CD4-positive, alpha-beta T cell treated with Interleukin-4 for 4 hours (primary cell): Measurements from ENCODE around the gene ISY1.
A peak's percentile ranks its signal among the peaks of the same experiment; 100 is the strongest.
"Not testable (repeated sequence)": the region's sequence is repeated elsewhere in the genome, so short reads cannot be mapped to it uniquely, and the experiment has no call there.

Experiments
- DNase-seq: peaks from one replicate; pipeline ENCODE4 v3.0.0-alpha.2; 2020

Gene ISY1

DNA sequence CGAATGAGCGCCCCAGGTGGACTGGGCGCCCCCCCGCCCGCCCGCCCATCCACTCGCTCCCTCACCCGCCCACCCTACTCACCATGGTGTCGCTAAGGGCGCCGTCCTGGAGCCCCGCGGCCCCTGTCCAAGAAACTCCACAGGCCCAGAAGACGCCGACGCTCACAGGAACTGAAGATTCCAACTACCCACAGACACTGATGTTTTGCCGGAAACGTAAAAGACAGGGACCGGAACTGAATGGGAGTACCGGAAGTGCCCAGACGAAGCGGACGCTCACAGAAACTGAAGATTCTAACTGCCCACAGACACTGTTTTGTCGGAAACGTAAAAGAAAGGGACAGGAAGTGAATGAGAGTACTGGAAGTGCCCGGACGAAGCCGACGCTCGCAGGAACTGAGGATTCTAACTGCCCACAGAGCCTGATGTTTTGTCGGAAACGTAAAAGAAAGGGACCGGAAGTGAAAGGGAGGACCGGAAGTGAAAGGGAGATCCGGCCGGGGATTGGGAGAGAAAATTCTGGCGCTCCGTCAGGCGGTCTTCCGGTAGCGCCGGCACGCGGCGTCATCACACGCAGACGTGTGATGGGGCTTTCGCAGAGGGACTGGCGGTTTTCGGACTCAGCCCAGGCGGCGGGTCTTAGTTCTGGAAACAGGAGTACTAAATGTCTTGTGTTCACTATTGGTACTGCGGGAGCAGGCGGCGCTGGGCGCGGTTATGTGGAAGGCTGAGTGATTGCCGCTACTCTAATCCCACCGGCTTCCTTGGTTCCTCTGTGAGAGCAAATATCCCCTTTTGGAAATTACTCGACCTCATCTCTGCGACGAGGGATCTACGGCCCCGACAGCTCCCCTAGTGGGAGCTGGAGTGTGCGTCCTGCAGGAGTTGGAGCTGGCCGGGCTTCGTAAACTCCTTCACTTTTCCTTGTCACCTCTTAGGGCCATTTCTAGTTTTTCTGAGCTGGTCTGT, at the start of gene ISY1:
ISY1 (minus strand) TSS at position 173 of the 969 bp plus-strand sequence; CDS start at position 85, 88 bp downstream.
- DNase-seq = peak; percentile 94

DNA sequence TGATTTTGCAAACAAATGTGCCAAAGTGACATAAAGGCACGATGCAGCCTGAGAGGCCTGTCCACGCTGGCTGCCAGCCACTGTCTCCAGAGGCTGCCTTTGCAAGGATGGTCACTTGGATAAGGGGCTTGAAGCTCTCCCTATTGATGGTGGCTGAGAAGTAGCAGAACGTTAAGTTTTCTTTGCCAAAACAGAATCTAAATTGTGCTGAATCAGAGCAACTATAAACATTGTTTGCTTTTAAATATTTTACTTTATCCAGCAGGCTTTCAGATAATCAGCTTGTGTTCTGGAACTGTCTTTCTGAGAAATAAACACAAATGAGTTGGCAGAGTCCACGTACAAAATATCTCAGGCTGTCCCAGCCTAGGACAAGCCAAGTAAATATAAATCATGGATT, 46.6 kb upstream of the ISY1 start:
- no peak for DNase-seq

DNA sequence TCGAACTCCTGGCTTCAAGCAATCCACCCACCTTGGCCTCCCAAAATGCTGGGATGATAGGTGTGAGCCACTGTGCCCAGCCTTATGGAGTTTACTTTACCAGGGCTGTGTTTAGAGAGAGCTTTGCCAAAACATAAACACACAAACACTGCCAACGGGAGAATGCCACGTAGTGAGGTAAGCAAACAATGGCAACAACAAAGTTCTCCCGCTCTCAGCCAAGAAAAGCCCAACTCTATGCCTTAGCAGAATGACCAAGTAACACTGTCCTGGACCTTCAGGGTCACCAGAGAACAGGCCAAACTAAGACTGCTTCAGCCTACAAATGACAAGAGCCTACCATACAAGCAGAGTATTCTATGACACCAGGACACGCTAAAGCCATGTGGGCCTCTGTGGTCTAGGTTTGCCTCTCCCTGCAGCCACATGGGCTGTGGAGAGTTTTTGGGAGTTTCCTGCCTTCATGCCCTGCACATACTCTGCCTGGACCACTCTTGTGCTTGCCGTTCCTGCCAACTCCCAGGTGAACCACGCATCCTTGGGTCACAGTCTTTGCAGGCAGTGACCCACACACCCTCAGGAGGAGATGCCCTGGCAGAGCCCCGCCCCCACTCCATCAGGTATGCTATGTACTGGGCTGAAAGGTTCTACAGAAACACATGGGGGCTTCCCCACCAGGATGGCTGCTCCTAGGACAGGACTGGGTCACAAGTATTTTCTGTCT, 44.4 kb upstream of the ISY1 start:
- DNase-seq = no peak

DNA sequence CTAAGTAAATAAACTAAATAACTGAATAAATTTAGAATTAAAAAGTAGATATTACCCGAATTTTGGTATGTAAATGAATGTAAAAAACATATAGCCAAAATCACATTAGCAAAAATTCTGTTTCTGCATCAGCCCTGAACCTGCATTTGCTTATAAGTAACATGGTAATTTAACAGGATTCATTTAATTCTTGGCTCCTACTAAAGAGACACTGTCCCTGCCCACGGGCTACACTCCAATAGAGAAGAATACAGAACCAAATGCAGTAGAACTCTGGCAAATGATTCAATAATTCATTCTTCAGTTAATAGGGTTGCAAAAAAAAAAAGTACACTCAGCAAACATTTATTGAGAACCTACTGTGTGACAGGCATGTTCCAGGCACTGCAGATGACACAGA, 43.6 kb upstream of the ISY1 start:
- no peak for DNase-seq

DNA sequence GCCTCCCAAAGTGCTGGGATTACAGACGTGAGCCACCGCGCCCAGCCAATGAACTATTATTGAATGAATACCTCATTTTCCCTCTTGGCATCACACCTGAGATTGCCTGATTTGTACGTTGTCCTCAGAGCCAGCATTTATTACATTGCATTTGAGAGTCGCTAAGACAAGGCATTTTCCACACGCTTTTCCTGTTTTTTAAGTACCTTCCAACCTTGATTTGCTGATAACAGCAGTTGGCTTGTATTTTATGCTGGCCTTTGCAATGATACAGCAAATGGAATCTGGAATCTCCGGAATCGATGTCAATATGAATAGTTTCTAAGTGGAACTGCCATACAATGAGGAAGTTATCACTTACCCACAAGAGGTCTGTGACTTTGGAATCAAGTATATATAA, 38.5 kb upstream of the ISY1 start:
- no peak for DNase-seq

DNA sequence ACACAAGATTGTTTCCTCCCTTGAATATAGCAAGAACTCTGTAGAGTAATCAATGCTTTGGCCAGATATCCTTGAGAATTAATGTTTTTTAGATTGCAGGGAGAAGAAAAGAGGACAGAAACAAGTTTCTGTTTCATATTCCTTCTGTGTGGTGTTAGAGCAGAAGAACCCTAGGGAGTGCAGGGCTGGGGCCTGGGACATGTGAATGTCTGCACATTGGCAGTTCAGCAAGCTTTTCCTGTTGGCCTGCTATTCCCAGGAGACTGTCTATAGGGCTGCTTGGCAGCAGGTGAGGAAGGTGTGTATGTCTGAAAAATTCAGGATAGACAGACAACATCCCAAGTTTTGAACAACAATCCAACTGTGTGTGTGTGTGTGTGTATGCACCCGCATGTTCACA, 36.5 kb upstream of the ISY1 start:
- DNase-seq = no peak

DNA sequence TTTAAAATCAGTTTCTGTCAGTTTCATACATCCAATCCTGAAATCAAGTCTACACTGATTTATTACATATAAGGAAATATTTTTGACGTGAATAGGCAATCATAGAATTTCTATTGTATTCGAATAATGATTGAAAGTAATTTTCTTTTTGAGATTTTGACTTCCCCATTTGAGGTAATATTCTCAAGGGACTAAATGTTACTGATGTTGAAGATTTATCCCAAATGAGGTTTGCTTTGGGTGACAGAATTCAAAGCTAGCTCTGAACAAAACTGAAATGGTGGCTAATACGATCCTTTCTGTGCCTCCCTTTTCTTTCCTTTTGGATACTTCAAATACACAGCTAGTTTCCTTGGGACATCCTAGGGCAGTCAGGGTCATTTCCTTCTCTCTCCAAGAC, 35.7 kb upstream of the ISY1 start:
- no peak for DNase-seq

DNA sequence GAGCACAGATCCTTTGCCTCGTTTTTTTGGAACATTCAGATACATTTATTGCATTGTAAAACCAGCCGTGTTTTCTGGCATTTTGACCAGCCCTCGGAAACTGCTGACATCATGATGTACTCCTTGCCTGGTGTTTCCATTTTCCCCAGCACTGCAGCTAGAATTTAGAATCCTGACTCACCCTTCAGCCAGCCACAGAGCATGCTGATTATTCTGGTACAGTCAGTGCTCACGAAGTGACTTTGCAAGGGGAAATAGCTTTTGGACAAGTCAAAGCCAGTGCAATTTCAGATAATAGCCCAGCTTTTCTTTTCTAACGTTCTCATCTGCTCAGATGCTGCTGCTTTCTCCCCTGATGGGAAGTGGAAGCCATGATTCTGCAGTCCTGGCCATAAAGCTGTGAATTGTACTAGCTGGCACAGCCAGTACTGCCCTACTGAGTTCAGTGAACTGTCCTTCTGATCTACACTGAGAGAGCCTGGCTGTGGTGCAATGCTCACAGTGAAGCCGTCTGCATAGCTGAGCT, 34.9 kb upstream of the ISY1 start:
- no peak for DNase-seq

DNA sequence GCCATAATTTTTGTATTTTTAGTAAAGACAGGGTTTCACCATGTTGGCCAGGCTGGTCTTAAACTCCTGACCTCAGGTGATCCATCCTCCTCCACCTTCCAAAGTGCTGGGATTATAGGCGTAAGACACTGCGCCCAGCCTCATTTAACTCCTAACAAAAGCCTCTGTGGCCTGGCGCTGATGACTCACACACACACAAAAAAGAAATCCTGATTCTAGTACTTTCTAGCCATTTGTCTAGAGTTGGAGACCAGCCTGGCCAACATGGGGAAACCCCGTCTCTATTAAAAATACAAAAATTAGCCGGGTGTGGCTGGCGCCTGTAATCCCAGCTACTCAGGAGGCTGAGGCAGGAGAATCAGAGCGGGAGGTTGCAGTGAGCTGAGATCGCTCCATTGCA, 28.9 kb upstream of the ISY1 start:
- DNase-seq = not testable (repeated sequence)

DNA sequence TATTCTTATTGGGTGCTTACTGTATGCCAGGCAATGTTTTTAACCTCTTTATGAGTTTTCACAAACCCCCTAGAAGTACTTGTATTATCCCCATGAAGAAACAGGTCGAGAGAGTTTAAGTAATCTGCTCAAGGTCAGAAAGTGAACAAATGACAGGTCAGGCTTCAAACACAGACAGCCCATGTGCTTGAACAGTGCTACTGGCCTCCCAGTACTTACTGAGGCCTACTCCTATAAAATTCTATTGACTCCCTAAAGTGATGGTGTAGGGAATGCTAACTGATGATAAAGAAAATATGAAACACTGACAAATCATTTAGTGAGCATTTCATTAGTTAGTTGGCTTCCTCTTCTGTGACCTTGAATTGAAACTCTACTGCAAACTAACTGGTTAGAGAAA, 27.0 kb upstream of the ISY1 start:
- no peak for DNase-seq

DNA sequence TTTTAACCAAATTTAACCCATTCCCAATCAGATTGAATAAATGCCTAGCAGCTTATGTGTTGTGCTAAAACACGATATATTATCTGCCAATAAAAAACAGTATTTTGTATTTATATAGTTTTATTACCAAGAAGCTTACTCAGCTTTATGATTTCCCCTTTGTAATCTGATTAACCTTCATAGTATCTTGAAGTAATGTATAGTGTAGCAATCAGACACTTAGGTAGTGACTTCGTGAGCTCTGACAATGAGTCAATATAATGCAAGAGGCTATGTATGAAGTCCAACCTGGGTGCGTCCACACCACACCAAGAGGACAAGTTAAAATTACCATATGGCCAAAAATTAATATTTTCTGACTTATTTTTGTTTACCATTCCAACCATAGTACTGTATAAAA, 24.9 kb upstream of the ISY1 start:
- DNase-seq = no peak

DNA sequence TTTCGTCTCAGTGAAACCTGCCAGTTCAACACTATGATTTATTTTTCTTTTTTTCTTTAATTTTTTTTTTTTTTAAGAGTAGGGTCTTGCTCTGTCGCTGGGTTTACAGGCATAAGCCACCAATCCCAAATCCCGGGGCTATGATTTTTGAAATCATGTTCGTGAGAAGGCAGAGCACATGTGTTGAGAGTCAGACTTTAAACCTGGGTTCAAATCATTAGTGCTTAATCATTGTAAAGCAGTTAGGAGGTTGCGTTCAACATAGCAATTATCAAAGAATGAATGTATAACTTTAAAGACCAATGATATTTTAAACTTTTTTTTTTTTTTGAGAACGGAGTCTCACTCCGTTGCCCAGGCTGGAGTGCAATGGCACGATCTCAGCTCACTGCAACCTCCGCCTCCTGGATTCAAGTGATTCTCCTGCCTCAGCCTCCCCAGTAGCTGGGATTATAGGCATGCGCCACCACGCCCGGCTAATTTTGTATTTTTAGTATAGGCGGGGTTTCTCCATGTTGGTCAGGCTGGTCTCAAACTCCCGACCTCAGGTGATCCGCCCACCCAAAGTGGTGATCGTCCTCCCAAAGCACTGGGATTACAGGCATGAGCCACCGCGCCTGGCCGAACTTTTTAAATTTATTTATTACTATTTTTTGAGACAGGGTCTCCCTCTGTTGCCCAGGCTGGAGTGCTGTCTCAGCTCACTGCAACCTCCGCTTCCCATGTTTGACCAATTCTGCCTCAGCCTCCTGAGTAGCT, 24.1 kb upstream of the ISY1 start:
- not testable (repeated sequence) for DNase-seq

DNA sequence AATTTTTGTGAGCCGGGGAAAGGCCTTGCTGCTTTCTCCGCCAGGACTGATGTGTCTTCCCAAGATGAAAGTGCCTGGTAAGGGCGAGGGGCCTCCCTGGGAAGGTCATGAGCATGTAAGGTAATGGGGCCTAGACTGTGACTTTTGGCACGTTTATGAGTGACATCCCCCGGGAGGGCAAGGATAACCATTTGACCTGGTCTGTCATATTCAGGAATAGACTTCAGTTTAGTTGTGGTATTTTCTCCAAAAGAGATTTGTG, 23.5 kb upstream of the ISY1 start:
- no peak for DNase-seq

DNA sequence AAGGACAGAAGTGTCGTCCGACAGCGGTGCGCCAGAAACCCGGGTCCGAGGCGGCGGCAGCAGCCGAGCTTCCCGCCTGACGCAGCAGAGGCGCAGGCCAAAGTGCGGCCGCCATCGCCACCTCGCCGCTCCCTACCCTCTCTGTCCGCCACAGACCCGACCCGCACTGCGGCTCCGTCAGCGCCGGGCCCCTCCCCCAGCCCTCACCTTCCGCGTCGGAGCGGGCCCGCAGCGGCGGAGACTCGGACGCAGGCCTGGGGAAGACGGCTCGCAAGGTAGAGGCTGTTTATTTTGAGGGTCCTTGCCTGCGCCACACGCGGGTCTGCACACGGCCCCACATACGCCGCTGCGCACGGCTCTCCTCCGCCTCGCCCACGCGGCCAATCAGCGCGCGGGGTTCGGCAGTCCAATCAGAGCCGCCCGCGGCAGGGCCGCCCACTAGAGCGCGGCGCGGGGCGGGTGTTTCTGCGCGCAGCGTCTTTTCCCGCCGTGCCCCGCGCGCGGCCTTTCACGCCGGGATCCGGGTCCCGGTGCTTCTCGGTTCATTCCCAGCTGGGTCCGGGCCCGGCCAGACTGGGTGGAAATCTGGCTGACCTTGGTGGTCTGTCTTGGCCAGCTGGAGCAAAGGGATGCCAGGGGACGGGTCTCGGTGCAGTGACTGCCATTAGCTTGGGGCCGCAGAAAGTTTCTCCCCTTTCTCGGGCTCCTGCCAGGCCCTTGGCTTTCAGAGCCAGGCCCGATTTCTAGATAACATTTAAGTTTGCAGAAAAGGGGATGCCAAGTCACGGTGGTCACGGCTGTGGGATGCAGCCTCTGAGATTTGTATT, 22.9 kb upstream of the ISY1 start, which contains the start of gene CNBP:
CNBP (minus strand) TSS at position 328 of the 827 bp plus-strand sequence. CDS start 12,139 bp downstream, outside the sequence.
- DNase-seq = peak; percentile 90

DNA sequence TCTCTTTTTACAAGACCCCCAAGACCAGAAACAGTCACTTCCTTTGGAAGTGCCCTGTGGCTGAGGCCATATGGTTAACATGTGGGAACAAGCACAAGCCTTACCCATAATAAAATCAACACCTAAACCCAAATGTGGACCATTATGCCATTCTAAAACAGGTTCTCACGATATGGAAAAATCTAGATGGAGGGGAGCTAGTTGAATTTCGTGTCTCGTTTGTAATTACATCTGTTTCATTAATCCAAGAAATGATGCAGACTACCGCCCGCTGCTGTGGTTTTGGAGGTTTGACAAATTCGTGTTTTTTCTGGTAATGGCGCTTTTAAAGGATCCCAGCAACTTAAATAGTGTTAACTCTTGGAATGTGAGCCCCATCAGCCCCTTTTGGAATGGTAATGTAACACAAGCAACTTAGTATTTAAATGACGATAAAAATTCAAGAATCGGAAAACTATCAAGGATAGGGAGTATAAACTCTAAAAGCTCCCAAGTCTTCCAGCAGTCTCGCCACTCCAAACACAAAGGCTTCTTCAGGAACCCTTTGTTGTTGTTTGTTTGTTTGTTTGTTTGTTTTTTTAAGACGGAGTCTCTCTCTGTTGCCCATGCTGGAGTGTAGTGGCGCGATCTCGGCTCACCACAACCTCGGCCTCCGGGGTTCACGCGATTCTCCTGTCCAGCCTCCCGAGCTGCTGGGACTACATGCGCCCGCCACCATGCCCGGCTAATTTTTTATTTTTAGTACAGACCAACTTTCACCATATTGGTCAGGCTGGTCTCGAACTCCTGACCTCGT, 21.7 kb upstream of the ISY1 start:
- peak; percentile 26 for DNase-seq

DNA sequence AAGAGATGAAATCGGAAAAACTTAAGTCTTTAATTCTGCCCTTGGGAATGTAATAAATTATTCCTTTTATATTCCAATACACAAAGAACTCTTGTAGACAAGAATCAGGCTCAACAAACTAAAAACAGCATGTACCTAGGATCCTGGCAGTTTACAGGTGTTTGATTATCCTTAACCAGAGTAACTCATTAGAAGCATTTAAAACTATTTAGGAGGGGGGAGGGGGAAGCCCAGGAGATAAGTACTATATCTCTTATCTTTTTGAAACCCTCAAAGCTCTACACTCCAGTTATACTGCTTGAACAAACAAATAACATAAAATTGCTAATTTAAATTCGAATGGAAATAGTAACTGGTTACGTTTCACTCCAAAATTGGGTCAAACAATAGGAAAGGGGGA, 21.0 kb upstream of the ISY1 start:
- DNase-seq = no peak

DNA sequence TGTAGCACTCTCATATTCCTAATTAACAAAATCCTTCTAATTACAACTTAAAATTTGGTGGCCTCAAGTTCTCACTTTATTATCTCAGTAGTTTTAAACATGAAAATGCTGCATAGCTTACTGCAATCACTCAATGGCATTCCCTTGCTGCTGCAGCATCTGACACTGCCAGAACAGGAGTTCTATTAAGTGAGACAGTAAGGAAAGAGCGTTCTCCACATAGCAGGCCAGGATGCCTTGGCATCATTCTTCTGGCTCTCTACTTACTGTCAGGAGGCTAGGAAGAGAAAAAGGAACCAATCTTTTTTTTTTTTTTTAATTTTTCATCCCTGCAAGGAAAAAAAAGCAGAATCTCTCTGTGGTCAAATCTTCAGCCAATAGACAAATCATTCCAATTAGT, 19.6 kb upstream of the ISY1 start:
- no peak for DNase-seq

DNA sequence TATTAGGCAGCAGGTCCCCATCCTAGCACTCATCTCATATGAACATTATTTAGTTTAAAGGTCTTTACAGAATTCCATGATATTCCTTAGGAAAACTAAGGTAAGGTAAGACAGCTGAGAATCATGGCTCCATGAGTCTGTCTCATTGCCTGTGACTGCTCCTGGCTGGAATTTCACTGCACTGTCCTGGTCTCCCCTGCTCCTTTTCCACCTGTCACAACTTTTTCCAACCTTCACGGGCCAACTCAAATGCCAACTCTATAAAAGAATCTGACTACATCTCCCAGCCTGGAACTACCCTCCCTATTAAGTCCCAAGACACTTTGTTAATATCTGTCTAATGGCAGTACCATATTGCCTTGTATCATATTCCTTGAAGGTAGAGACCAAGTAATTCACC, 15.2 kb upstream of the ISY1 start:
- no peak for DNase-seq

DNA sequence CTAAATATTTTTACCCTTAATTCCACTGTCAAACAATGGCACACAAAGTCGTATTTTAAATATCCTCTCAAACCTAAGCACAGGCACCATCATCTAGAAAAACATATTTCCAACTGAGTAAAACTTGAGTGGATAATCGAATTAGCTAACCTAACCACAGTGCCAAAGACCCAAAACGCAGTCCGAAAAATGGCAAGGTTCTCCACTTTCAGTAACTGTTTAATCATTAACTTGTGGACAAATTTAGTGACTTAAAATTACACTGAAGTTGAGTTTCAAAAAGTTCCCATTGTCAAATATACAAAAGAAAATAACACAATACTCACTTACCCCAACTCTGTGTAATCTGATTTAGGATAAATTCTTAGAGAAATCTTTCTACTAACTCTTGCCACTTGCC, 12.9 kb upstream of the ISY1 start:
- no peak for DNase-seq

DNA sequence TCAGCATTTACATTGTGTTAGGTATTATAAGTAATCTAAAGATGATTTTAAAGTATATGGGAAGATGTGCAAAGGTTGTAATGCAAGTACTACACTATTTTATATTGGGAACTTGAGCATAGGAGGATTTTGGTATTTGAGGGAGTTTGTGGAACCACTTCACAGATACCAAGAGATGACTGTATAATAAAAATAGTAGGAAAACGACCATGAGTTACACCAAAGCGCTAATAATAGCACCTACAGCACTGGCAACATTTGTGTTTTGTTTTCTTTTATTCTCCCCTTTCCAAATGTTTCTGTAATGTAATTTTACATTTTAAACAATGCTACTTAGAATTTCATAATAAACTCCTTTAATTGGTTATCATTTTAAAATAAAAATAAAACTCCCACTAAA, 12.3 kb upstream of the ISY1 start:
- no peak for DNase-seq

DNA sequence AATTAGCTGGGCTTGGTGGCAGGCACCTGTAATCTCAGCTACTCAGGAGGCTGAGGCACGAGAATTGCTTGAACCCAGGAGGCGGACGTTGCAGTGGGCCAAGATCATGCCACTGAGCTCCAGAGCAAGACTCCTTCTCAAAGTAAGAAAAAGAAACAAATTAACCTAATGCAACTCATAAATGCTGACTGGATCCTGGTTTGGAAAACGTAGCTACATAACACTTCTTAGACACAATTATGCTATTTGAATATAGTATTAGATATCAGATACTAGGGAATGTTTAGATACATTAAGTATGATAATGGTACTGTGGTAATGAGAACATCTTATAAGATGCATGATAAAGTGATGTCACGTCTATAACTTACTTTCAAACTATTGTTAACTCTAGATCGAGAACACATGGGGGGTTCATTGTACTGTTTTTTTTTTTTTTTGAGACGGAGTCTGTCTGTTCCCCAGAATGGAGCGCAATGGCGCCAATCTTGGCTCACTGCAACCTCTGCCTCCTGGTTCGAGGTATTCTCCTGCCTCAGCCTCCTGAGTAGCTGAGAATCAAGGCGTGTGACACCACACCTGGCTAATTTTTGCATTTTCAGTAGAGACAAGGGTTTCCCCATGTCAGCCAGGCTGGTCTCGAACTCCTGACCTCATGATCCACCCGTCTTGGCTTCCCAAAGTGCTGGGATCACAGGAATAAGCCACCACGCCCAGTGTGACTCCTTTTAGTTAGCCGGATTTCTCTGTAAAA, 5.9 kb upstream of the ISY1 start:
- DNase-seq = no peak
